Measurements from ENCODE around the gene COL16A1. TPM values are rescaled to one million over a fixed set of nuclear protein-coding genes. Genes with fewer than 3 reads are reported as not detected.

Gene COL16A1
- total RNA-seq, 3 donors from 2014 or later, result 11.2 to 62.9 (median 19.3) TPM

DNA sequence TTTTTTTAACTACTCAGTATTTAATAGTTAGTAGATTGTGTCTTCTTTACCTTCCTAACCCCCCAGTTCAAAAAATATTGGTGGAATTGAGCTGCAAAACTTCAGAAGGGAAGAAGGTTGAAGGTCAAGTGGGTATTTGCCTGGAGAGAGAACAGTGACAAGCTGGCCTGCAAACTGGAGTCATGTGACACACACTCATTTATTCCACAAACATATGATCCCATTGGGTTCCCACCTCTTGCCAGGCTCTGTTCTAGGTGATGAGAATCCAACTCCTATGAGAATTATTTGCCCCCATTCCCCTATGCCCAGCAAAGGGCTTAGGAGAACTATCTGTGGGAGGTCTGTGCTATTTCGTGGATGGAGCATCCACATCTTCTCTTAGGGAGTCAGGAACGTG is 55.6 kb downstream of the COL16A1 start:
- no peak overlapping the region for H3K4me3 ChIP-seq
- H3K9me3 ChIP-seq, result no peaks in the 10 kb centered on the region
- intact Hi-C loops (cut with DNase I, micrococcal nuclease), result no loop called here
- no peak for ATAC-seq
- peaks cover 10% of the 10 kb centered on the region for H3K4me1 ChIP-seq (ENCODE audit: low read depth)
- no peak for DNase-seq
- H3K36me3 ChIP-seq (ENCODE audit: low read depth), result no peaks in the 10 kb centered on the region
- TF ChIP-seq, protein P1, sequence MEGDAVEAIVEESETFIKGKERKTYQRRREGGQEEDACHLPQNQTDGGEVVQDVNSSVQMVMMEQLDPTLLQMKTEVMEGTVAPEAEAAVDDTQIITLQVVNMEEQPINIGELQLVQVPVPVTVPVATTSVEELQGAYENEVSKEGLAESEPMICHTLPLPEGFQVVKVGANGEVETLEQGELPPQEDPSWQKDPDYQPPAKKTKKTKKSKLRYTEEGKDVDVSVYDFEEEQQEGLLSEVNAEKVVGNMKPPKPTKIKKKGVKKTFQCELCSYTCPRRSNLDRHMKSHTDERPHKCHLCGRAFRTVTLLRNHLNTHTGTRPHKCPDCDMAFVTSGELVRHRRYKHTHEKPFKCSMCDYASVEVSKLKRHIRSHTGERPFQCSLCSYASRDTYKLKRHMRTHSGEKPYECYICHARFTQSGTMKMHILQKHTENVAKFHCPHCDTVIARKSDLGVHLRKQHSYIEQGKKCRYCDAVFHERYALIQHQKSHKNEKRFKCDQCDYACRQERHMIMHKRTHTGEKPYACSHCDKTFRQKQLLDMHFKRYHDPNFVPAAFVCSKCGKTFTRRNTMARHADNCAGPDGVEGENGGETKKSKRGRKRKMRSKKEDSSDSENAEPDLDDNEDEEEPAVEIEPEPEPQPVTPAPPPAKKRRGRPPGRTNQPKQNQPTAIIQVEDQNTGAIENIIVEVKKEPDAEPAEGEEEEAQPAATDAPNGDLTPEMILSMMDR (IDR thresholded peaks at IDR 0.05), result no peak

GRCh38 chr1:31647106-31647505 is 56.7 kb downstream of the COL16A1 start:
- H3K36me3 ChIP-seq (ENCODE audit: low read depth), result no peaks in the 10 kb centered on the region
- DNase-seq (no peak), ATAC-seq (no peak)
- peaks cover 10% of the 10 kb centered on the region for H3K4me1 ChIP-seq (ENCODE audit: low read depth)
- H3K4me3 ChIP-seq, result no peak overlapping the region
- no peaks in the 10 kb centered on the region for H3K9me3 ChIP-seq
- intact Hi-C loops (cut with DNase I, micrococcal nuclease), result no loop called here
- TF ChIP-seq, protein P1 (IDR thresholded peaks at IDR 0.05), result no peak

GRCh38 chr1:31646259-31646960 is 57.4 kb downstream of the COL16A1 start:
- Histone ChIP-seq H3K9me3 (no peaks in the 10 kb centered on the region), H3K4me3 (no peak overlapping the region), H3K4me1 (ENCODE audit: low read depth) (peaks cover 10% of the 10 kb centered on the region), H3K36me3 (ENCODE audit: low read depth) (no peaks in the 10 kb centered on the region)
- ATAC-seq, result no peak
- DNase-seq, result no peak
- intact Hi-C loops (cut with DNase I, micrococcal nuclease), result no loop called here
- TF ChIP-seq, protein P1 (IDR thresholded peaks at IDR 0.05), result no peak

DNA sequence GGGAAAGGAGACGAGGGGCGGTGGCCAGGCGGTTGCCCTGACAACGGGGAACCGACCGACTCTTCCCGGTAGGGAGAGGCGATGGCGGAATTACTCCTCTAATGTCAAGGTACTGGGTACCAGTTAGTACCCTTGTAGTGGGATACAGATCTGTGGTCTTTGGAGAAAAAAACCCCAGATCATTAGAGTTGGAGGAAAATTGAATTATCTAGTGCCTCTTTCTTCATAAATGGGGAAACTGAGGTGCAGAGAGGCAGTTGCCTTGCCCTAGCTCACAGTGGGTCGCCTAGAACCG is 58.6 kb downstream of the COL16A1 start:
- DNase-seq (no peak), ATAC-seq (no peak)
- Histone ChIP-seq H3K4me3 (peak overlapping the region; percentile 58), H3K36me3 (ENCODE audit: low read depth) (no peaks in the 10 kb centered on the region), H3K4me1 (ENCODE audit: low read depth) (peaks cover 10% of the 10 kb centered on the region), H3K9me3 (no peaks in the 10 kb centered on the region)
- intact Hi-C loops (cut with DNase I, micrococcal nuclease), result no loop called here
- TF ChIP-seq, protein P1 (IDR thresholded peaks at IDR 0.05), result no peak

- Histone ChIP-seq H3K4me3 (peak within 1 kb of the TSS; percentile 58), H3K4me1 (ENCODE audit: low read depth) (peaks cover 12% of the 10 kb centered on the region), H3K36me3 (ENCODE audit: low read depth) (no peaks in the 10 kb centered on the region), H3K9me3 (no peaks in the 10 kb centered on the region)
- DNase-seq (peak; percentile 99 to 100 (median 100)), ATAC-seq (peak; percentile 97)
- TF ChIP-seq, protein P1 (IDR thresholded peaks at IDR 0.05), result no peak
- intact Hi-C loops (cut with DNase I, micrococcal nuclease), result no loop called here
Observed at GRCh38 chr1:31644560-31645273, 59.1 kb downstream of the COL16A1 start, which contains the start of gene PEF1. Gene PEF1 (minus strand): TSS chr1:31644876. CDS start chr1:31644864, 12 bp downstream.
